Kidney (tissue), 14 donors: ENCODE measurements around the gene FRMD4A. TPM values are rescaled to one million over a fixed set of nuclear protein-coding genes. Genes with fewer than 3 reads are reported as not detected.

ENCODE experiments used
- DNase-seq, 5 donors: peaks; one replicate each; pipeline ENCODE4 v3.0.0-alpha.2; 2013 to 2020
- FAIRE-seq: peaks from 2 replicates; lab custom pipeline; 2012; peaks lifted over from hg19 to GRCh38; lab: Jason Lieb, UNC
- H3K27ac ChIP-seq, 2 donors: one replicate each; pipeline ENCODE4 v1.7.0; 2013; ENCODE audit warnings: low read depth in 2 of 2, low read length in 2 of 2, inconsistent platforms in 1 of 2
- H3K27me3 ChIP-seq: one replicate; pipeline ENCODE4 v1.7.1; 2013; ENCODE audit warnings: low read length, inconsistent platforms; ENCODE audit not compliant: control insufficient read depth, insufficient read depth
- H3K36me3 ChIP-seq, 3 donors: one replicate each; pipeline versions ENCODE4 v1.7.0 to v1.7.1; 2013; ENCODE audit warnings: low read length in 3 of 3, control low read depth in 1 of 3, inconsistent platforms in 1 of 3; ENCODE audit not compliant: insufficient read depth in 3 of 3, control insufficient read depth in 2 of 3
- H3K4me1 ChIP-seq, 3 donors: one replicate each; pipeline versions ENCODE4 v1.7.0 to v1.7.1; 2013; ENCODE audit warnings: low read length in 3 of 3, inconsistent platforms in 1 of 3, low read depth in 1 of 3; ENCODE audit not compliant: control insufficient read depth in 2 of 3, insufficient read depth in 2 of 3
- H3K4me3 ChIP-seq, 3 donors: one replicate each; pipeline versions ENCODE4 v1.7.0 to v1.8.1; 2013; ENCODE audit warnings: low read length in 3 of 3, control low read depth in 1 of 3, inconsistent platforms in 1 of 3
- H3K9ac ChIP-seq, 3 donors: one replicate each; pipeline versions ENCODE4 v1.7.0 to v1.7.1; 2013; ENCODE audit warnings: low read length in 3 of 3, control low read depth in 1 of 3, inconsistent platforms in 1 of 3
- H3K9me3 ChIP-seq, 3 donors: one replicate each; pipeline versions ENCODE4 v1.7.0 to v1.7.1; 2013; ENCODE audit warnings: low read length in 3 of 3, control low read depth in 1 of 3, inconsistent platforms in 1 of 3; ENCODE audit not compliant: control insufficient read depth in 2 of 3, insufficient read depth in 1 of 3
- CTCF ChIP-seq: IDR thresholded peaks from 3 replicates; pipeline ENCODE4 v1.5.1; 2012; ENCODE audit warnings: mild to moderate bottlenecking, moderate library complexity, borderline replicate concordance; ENCODE audit not compliant: insufficient read depth; ENCODE audit errors: extremely low read depth
- intact Hi-C: fragments of 100-400 bp; cut with DNase I; formaldehyde crosslinking; loops from one replicate; pipeline ENCODE4 v1.11.1; 2022
- polyA plus RNA-seq: library from polyadenylated mRNA; stranded (reverse); fragments of 350-450 nt; fragmentation: Illumina TruSeq; extraction: RNeasy Lipid Tissue Mini Kit (QIAGEN cat#74804); gene quantifications from one replicate; pipeline ENCODE4 v1.2.3, GENCODE V29; 2014; ENCODE audit warnings: low read depth, low replicate concordance; ENCODE audit not compliant: insufficient read depth
- total RNA-seq: library from RNA; stranded (reverse); fragmentation: NEBNext Ultra II Directional; extraction: Animal tissue kit (Norgen Biotek cat#: 25700); gene quantifications from one replicate; pipeline ENCODE4 v1.2.1, GENCODE V29; 2021
- donor health status: control.
- donor health status: control.
- donor health status: control.
- donor health status: control.
- donor health status: control.
- donor health status: DM: yes; HTN: yes; CAD: no.
- donor health status: Normal renal cell carcinoma (clear cell type).

FRMD4A gene
- total and polyA plus RNA-seq, 2 donors from 2014 or later, result 16.0 to 68.2 TPM

- H3K27me3 ChIP-seq, result no peaks in the 10 kb centered on the region
- DNase-seq (no peak), FAIRE-seq (no peak)
- no peak overlapping the region for H3K4me3 ChIP-seq
- no peaks in the 10 kb centered on the region for H3K36me3 ChIP-seq
- intact Hi-C loops, result no loop called here
- TF ChIP-seq CTCF, result no peak
- H3K9ac ChIP-seq, result no peak overlapping the region
- H3K27ac ChIP-seq, result no peak overlapping the region
- no peaks in the 10 kb centered on the region for H3K9me3 ChIP-seq
- H3K4me1 ChIP-seq, result no peaks in the 10 kb centered on the region
Measured at GRCh38 chr10:14112056-14112455, 218.7 kb downstream of the FRMD4A start.

- Histone ChIP-seq H3K27me3 (no peaks in the 10 kb centered on the region), H3K4me1 (no peaks in the 10 kb centered on the region), H3K27ac (no peak overlapping the region), H3K36me3 (no peaks in the 10 kb centered on the region), H3K9ac (no peak overlapping the region), H3K9me3 (no peaks in the 10 kb centered on the region), H3K4me3 (no peak overlapping the region)
- no peak for TF ChIP-seq CTCF
- intact Hi-C loops, result no loop called here
- DNase-seq, result no peak
- no peak for FAIRE-seq
Measured at GRCh38 chr10:14111208-14111607, 219.5 kb downstream of the FRMD4A start.

- H3K4me3 ChIP-seq, result no peak overlapping the region
- no peak overlapping the region for H3K27ac ChIP-seq
- H3K4me1 ChIP-seq, result no peaks in the 10 kb centered on the region
- no peaks in the 10 kb centered on the region for H3K27me3 ChIP-seq
- H3K9me3 ChIP-seq, result no peaks in the 10 kb centered on the region
- intact Hi-C loops, result no loop called here
- no peaks in the 10 kb centered on the region for H3K36me3 ChIP-seq
- no peak for DNase-seq
- TF ChIP-seq CTCF, result no peak
- no peak for FAIRE-seq
- H3K9ac ChIP-seq, result no peak overlapping the region
Measured at GRCh38 chr10:14106828-14107227, 223.9 kb downstream of the FRMD4A start.

- Histone ChIP-seq H3K4me3 (no peak overlapping the region), H3K36me3 (no peaks in the 10 kb centered on the region), H3K27ac (no peak overlapping the region), H3K9me3 (no peaks in the 10 kb centered on the region), H3K9ac (no peak overlapping the region), H3K4me1 (no peaks in the 10 kb centered on the region), H3K27me3 (no peaks in the 10 kb centered on the region)
- intact Hi-C loops, result no loop called here
- no peak for TF ChIP-seq CTCF
- FAIRE-seq, result no peak
- no peak for DNase-seq
Measured at GRCh38 chr10:14102056-14102455, 228.7 kb downstream of the FRMD4A start.
